Loucy (cell line): ENCODE results near the gene HDAC10.

Source experiments
- H2AFZ ChIP-seq: fragments of 200-600 bp; sonication (generic); 2 replicates; pipeline ENCODE4 v1.6.0; 2016; ENCODE audit warnings: antibody characterized with exemption, mild to moderate bottlenecking, low read length, moderate library complexity
- H3F3A ChIP-seq: fragments of 200-600 bp; 2 replicates; pipeline ENCODE4 v1.6.0; 2016; ENCODE audit warnings: antibody characterized with exemption, low read depth, mild to moderate bottlenecking
- H3K27me3 ChIP-seq: fragments of 200-600 bp; sonication (generic); 2 replicates; pipeline ENCODE4 v1.6.1; 2014; ENCODE audit warnings: low read length, mild to moderate bottlenecking; ENCODE audit not compliant: insufficient read depth, poor library complexity, severe bottlenecking
- H3K36me3 ChIP-seq: fragments of 200-600 bp; sonication (generic); 2 replicates; pipeline ENCODE4 v1.6.1; 2016; ENCODE audit warnings: low read length; ENCODE audit not compliant: insufficient read depth
- H3K4me1 ChIP-seq: fragments of 200-600 bp; sonication (generic); 2 replicates; pipeline ENCODE4 v1.5.1; 2014; ENCODE audit warnings: low read length, mild to moderate bottlenecking; ENCODE audit not compliant: insufficient read depth, poor library complexity, severe bottlenecking
- H3K4me2 ChIP-seq: fragments of 200-600 bp; sonication (generic); 2 replicates; pipeline ENCODE4 v1.6.0; 2014; ENCODE audit warnings: antibody characterized with exemption, low read length, low read depth, mild to moderate bottlenecking; ENCODE audit not compliant: poor library complexity, severe bottlenecking
- H3K4me3 ChIP-seq: fragments of 200-600 bp; sonication (generic); 2 replicates; pipeline ENCODE4 v1.5.1; 2014; ENCODE audit warnings: low read length, mild to moderate bottlenecking, mixed read lengths; ENCODE audit not compliant: poor library complexity, severe bottlenecking
- H3K79me2 ChIP-seq: fragments of 200-600 bp; sonication (generic); 2 replicates; pipeline ENCODE4 v1.6.1; 2014; ENCODE audit warnings: low read length; ENCODE audit not compliant: insufficient read depth
- H3K9ac ChIP-seq: fragments of 200-600 bp; sonication (generic); 2 replicates; pipeline ENCODE4 v1.6.0; 2014; ENCODE audit warnings: mild to moderate bottlenecking, low read depth, low read length, moderate library complexity; ENCODE audit not compliant: poor library complexity, severe bottlenecking
- H3K9me2 ChIP-seq: fragments of 200-600 bp; sonication (generic); replicated peaks from 2 replicates; pipeline ENCODE4 v1.6.1; 2016; ENCODE audit warnings: low read depth, low read length, mixed read lengths
- H3K9me3 ChIP-seq: fragments of 200-600 bp; sonication (generic); 2 replicates; pipeline ENCODE4 v1.6.1; 2014; ENCODE audit warnings: mild to moderate bottlenecking, antibody characterized with exemption, low read length, low read depth; ENCODE audit not compliant: insufficient read depth
- H4K20me1 ChIP-seq: fragments of 200-600 bp; sonication (generic); 2 replicates; pipeline ENCODE4 v1.6.0; 2014; ENCODE audit warnings: antibody characterized with exemption, low read length, mild to moderate bottlenecking; ENCODE audit not compliant: insufficient read depth, poor library complexity, severe bottlenecking
- CTCF ChIP-seq: fragments of 200-600 bp; sonication (generic); conservative IDR thresholded peaks from 2 replicates; pipeline ENCODE4 v1.5.1; 2014; ENCODE audit warnings: mild to moderate bottlenecking, antibody characterized with exemption, low read length
- EZH2phosphoT487 ChIP-seq: fragments of 200-600 bp; IDR thresholded peaks from 2 replicates; pipeline ENCODE4 v1.6.1; 2018; ENCODE audit warnings: antibody characterized with exemption, mild to moderate bottlenecking, moderate library complexity, borderline replicate concordance

HDAC10 gene

GRCh38 chr22:50249341-50250248, 1.5 kb downstream of the HDAC10 start:
- TF ChIP-seq CTCF (no peak), EZH2phosphoT487 (no peak)
- Histone ChIP-seq H3K9me3 (no peaks in the 10 kb centered on the region), H3K9me2 (no peaks in the 10 kb centered on the region), H3K4me1 (peaks cover 23% of the 10 kb centered on the region), H3F3A (no peaks in the 10 kb centered on the region), H4K20me1 (peaks cover 26% of the 10 kb centered on the region), H2AFZ (no peak overlapping the region), H3K4me2 (peak overlapping the region; percentile 94), H3K9ac (peak overlapping the region; percentile 94), H3K4me3 (peak overlapping the region; percentile 90), H3K79me2 (peaks cover 27% of the 10 kb centered on the region; the same call in 1 of the 2 replicates), H3K27me3 (no peaks in the 10 kb centered on the region), H3K36me3 (no peaks in the 10 kb centered on the region)

- Histone ChIP-seq H3K4me2 (no peak overlapping the region), H3K27me3 (no peaks in the 10 kb centered on the region), H2AFZ (no peak overlapping the region), H3K9me3 (no peaks in the 10 kb centered on the region), H3K9ac (no peak overlapping the region), H3K9me2 (no peaks in the 10 kb centered on the region), H4K20me1 (peaks cover 31% of the 10 kb centered on the region), H3K4me3 (no peak overlapping the region), H3K4me1 (peaks cover 31% of the 10 kb centered on the region), H3F3A (no peaks in the 10 kb centered on the region), H3K79me2 (peaks cover 39% of the 10 kb centered on the region), H3K36me3 (no peaks in the 10 kb centered on the region)
- TF ChIP-seq CTCF, result no peak
- TF ChIP-seq EZH2phosphoT487, result no peak
Observed at GRCh38 chr22:50248196-50249081, 2.6 kb downstream of the HDAC10 start.

- peaks cover 31% of the 10 kb centered on the region for H3K4me1 ChIP-seq
- H3K9me3 ChIP-seq, result no peaks in the 10 kb centered on the region
- H3K4me2 ChIP-seq, result no peak overlapping the region
- H3K4me3 ChIP-seq, result no peak overlapping the region
- H3K79me2 ChIP-seq, result peaks cover 46% of the 10 kb centered on the region
- H3K27me3 ChIP-seq, result no peaks in the 10 kb centered on the region
- no peaks in the 10 kb centered on the region for H3K9me2 ChIP-seq
- no peak overlapping the region for H3K9ac ChIP-seq
- H3K36me3 ChIP-seq, result no peaks in the 10 kb centered on the region
- H4K20me1 ChIP-seq, result peaks cover 31% of the 10 kb centered on the region
- no peak overlapping the region for H2AFZ ChIP-seq
- TF ChIP-seq EZH2phosphoT487 (no peak), CTCF (no peak)
- H3F3A ChIP-seq, result no peaks in the 10 kb centered on the region
Observed at GRCh38 chr22:50247748-50248147, 3.3 kb downstream of the HDAC10 start.
